HepG2 (cell line): ENCODE measurements around the gene HOXA6. TPM values are rescaled to one million over a fixed set of nuclear protein-coding genes. Genes with fewer than 3 reads are reported as not detected.

Source experiments
- GABPB1 ChIP-seq: IDR thresholded peaks from 2 replicates; pipeline ENCODE4 v1.6.1; 2016; ENCODE audit warnings: mild to moderate bottlenecking, missing genetic modification reagents, moderate library complexity, missing compliant biosample characterization
- KLF15 ChIP-seq: sonication (generic); formaldehyde crosslinking; IDR thresholded peaks from 2 replicates; pipeline ENCODE4 v1.8.1; 2023; ENCODE audit warnings: borderline replicate concordance, mild to moderate bottlenecking, inconsistent platforms, missing genetic modification reagents, mixed read lengths
- MAFG ChIP-seq: sonication (generic); formaldehyde crosslinking; IDR thresholded peaks from 2 replicates; pipeline ENCODE4 v1.5.1; 2020; ENCODE audit warnings: mild to moderate bottlenecking, missing genetic modification reagents
- MED8 ChIP-seq: sonication (generic); formaldehyde crosslinking; IDR thresholded peaks from 2 replicates; pipeline ENCODE4 v1.8.1; 2023; ENCODE audit warnings: mild to moderate bottlenecking, missing genetic modification reagents; ENCODE audit not compliant: insufficient replicate concordance
- NR2F6 ChIP-seq, 2 experiments: IDR thresholded peaks; 2 replicates each; pipeline ENCODE4 v1.6.1; 2016; ENCODE audit warnings: antibody characterized with exemption in 1 of 2, mild to moderate bottlenecking in 1 of 2
- SKI ChIP-seq: fragments of 450-650 bp; IDR thresholded peaks from one replicate; pipeline ENCODE4 v1.6.1; 2018; ENCODE audit warnings: mild to moderate bottlenecking; ENCODE audit not compliant: partially characterized antibody
- SMAD9 ChIP-seq: sonication (generic); formaldehyde crosslinking; IDR thresholded peaks from 2 replicates; pipeline ENCODE4 v1.5.1; 2020; ENCODE audit warnings: mild to moderate bottlenecking, missing genetic modification reagents
- SOX6 ChIP-seq, 2 experiments: fragments of 450-650 bp in 1 of 2; sonication (generic) in 1 of 2; formaldehyde crosslinking in 1 of 2; IDR thresholded peaks; 2 replicates each; pipeline versions ENCODE4 v1.4.0 to v1.6.1; 2017 to 2020; ENCODE audit warnings: antibody characterized with exemption in 1 of 2, mild to moderate bottlenecking in 1 of 2, missing genetic modification reagents in 1 of 2
- TCF7 ChIP-seq: sonication (generic); IDR thresholded peaks from 2 replicates; pipeline ENCODE4 v1.6.1; 2016; ENCODE audit warnings: antibody characterized with exemption, low read depth
- ZFY ChIP-seq: sonication (generic); formaldehyde crosslinking; IDR thresholded peaks from 2 replicates; pipeline ENCODE4 v1.4.0; 2020; ENCODE audit warnings: missing genetic modification reagents
- ZNF331 ChIP-seq: sonication (generic); formaldehyde crosslinking; IDR thresholded peaks from 2 replicates; pipeline ENCODE4 v1.4.0; 2020; ENCODE audit warnings: missing genetic modification reagents
- ZNF350 ChIP-seq: sonication (generic); formaldehyde crosslinking; IDR thresholded peaks from 2 replicates; pipeline ENCODE4 v1.4.0; 2020; ENCODE audit warnings: mild to moderate bottlenecking, low read depth, missing genetic modification reagents, borderline replicate concordance
- ZNF574 ChIP-seq: sonication (generic); formaldehyde crosslinking; IDR thresholded peaks from 2 replicates; pipeline ENCODE4 v1.4.0; 2020; ENCODE audit warnings: missing genetic modification reagents
- ZNF687 ChIP-seq: sonication (generic); formaldehyde crosslinking; IDR thresholded peaks from 2 replicates; pipeline ENCODE4 v1.5.1; 2020; ENCODE audit warnings: mild to moderate bottlenecking, missing genetic modification reagents, moderate library complexity
- ZNF724P ChIP-seq: sonication (generic); formaldehyde crosslinking; IDR thresholded peaks from 2 replicates; pipeline ENCODE4 v1.8.0; 2022; ENCODE audit warnings: missing genetic modification reagents, borderline replicate concordance
- polyA plus RNA-seq, 8 experiments: library from polyadenylated mRNA; depleted of rRNA in 3 of 8; stranded (reverse) in 7 of 8; unstranded in 1 of 8; fragments of >200 nt; fragmentation: Illumina TruSeq in 4 of 8; extraction: Trizol in 4 of 8; gene quantifications; 2 replicates each; pipeline versions ENCODE4 v1.2.1 to v1.2.3, GENCODE V29; 2011 to 2016; ENCODE audit warnings: low read depth in 4 of 8, missing spikeins in 1 of 8, mixed read lengths in 1 of 8; ENCODE audit not compliant: insufficient read depth in 1 of 8
- total RNA-seq, 5 experiments: library from RNA; depleted of rRNA; stranded (reverse); fragments of >200 nt; fragmentation: Illumina TruSeq; extraction: Trizol; gene quantifications; 2 replicates each; pipeline ENCODE4 v1.2.3, GENCODE V29; 2016; ENCODE audit warnings: low read depth in 1 of 5
- TF ChIP-seq, protein P1 (sequence below), 2 experiments: sonication (generic) in 1 of 2; formaldehyde crosslinking in 1 of 2; IDR thresholded peaks; 2 replicates each; pipeline versions ENCODE4 v1.6.1 to v1.9.0; 2014 to 2022; ENCODE audit warnings: antibody characterized with exemption in 1 of 2, borderline replicate concordance in 1 of 2, inconsistent platforms in 1 of 2, low read depth in 1 of 2, missing genetic modification reagents in 1 of 2

The HOXA6 gene
- total and polyA plus RNA-seq, 2 of the 13 experiments (the other 11 are each of a cell fraction or from before 2014, with no cell fraction given): 1.3 to 1.5 TPM

GRCh38 chr7:27171325-27171636 is 23.7 kb upstream of the HOXA6 start (continued):
- TF ChIP-seq MAFG (CRISPR knock-in tag) (no peak), KLF15 (CRISPR knock-in tag) (no peak), GABPB1 (CRISPR knock-in tag) (peak; percentile 36; the same call in 1 of the 2 replicates), NR2F6 (IDR thresholded peaks at IDR 0.05) (0 out of 2 replicates have a peak, but pooled peaks have one; percentile 9), NR2F6 (CRISPR knock-in tag; IDR thresholded peaks at IDR 0.05) (0 out of 2 replicates have a peak, but pooled peaks have one; percentile 8), ZNF724P (CRISPR knock-in tag) (no peak), ZNF687 (CRISPR knock-in tag) (peak; percentile 59), MED8 (CRISPR knock-in tag) (no peak), SMAD9 (CRISPR knock-in tag) (no peak), TCF7 (peak; percentile 42; the same call in 1 of the 2 replicates), SOX6 (IDR thresholded peaks at IDR 0.05) (no peak), SOX6 (CRISPR knock-in tag; IDR thresholded peaks at IDR 0.05) (peak; percentile 28; the same call in 1 of the 2 replicates), ZNF350 (no peak), ZFY (CRISPR knock-in tag) (peak; percentile 33; the same call in 1 of the 2 replicates), ZNF574 (CRISPR knock-in tag) (no peak), SKI (peak; percentile 16), ZNF331 (CRISPR knock-in tag) (no peak)
- TF ChIP-seq, protein P1, sequence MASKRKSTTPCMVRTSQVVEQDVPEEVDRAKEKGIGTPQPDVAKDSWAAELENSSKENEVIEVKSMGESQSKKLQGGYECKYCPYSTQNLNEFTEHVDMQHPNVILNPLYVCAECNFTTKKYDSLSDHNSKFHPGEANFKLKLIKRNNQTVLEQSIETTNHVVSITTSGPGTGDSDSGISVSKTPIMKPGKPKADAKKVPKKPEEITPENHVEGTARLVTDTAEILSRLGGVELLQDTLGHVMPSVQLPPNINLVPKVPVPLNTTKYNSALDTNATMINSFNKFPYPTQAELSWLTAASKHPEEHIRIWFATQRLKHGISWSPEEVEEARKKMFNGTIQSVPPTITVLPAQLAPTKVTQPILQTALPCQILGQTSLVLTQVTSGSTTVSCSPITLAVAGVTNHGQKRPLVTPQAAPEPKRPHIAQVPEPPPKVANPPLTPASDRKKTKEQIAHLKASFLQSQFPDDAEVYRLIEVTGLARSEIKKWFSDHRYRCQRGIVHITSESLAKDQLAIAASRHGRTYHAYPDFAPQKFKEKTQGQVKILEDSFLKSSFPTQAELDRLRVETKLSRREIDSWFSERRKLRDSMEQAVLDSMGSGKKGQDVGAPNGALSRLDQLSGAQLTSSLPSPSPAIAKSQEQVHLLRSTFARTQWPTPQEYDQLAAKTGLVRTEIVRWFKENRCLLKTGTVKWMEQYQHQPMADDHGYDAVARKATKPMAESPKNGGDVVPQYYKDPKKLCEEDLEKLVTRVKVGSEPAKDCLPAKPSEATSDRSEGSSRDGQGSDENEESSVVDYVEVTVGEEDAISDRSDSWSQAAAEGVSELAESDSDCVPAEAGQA (IDR thresholded peaks at IDR 0.05; ENCODE audit: low read depth): no peak
- TF ChIP-seq, protein P1 (CRISPR knock-in tag; IDR thresholded peaks at IDR 0.05; ENCODE audit: borderline replicate concordance): no peak
